WTC11 (cell line): Measurements from ENCODE around the gene LRRC2. TPM values are rescaled to one million over a fixed set of nuclear protein-coding genes. Genes with fewer than 3 reads are reported as not detected.

Experiments used
- ATAC-seq: fragments of 200-7000 bp; cut with Tn5 transposase; 2 replicates; pipeline ENCODE4 v1.10.0; 2021; ENCODE audit warnings: mild to moderate bottlenecking, moderate library complexity
- CTCF ChIA-PET: fragments of 300-600 bp; sonication (Branson Sonifier 250); formaldehyde crosslinking; loops from one replicate; lab custom pipeline; 2021; ENCODE audit warnings: antibody characterized with exemption; lab: Charles Lee
- POLR2A ChIA-PET: fragments of 350-600 bp; sonication (Branson Sonifier 250); formaldehyde crosslinking; loops from one replicate; lab custom pipeline; 2021; ENCODE audit warnings: antibody characterized with exemption; lab: Charles Lee
- DNase-seq: peaks from one replicate; pipeline ENCODE4 v3.0.0; 2021; ENCODE audit warnings: low spot score
- H3K27ac Mint-ChIP-seq: 2 replicates; pipeline ENCODE4 v1.8.0; 2021; ENCODE audit warnings: mixed read lengths
- H3K27me3 Mint-ChIP-seq: 2 replicates; pipeline ENCODE4 v1.8.0; 2021; ENCODE audit warnings: low read depth, mild to moderate bottlenecking, moderate library complexity, mixed read lengths
- H3K36me3 Mint-ChIP-seq: 2 replicates; pipeline ENCODE4 v1.8.0; 2021; ENCODE audit warnings: mixed read lengths
- H3K4me1 Mint-ChIP-seq: 2 replicates; pipeline ENCODE4 v1.8.0; 2022; ENCODE audit warnings: mixed read lengths
- H3K4me3 Mint-ChIP-seq: 2 replicates; pipeline ENCODE4 v1.8.0; 2021; ENCODE audit warnings: mild to moderate bottlenecking, moderate library complexity, mixed read lengths
- H3K9me3 Mint-ChIP-seq: 2 replicates; pipeline ENCODE4 v1.8.0; 2021; ENCODE audit warnings: mixed read lengths
- ATF1 ChIP-seq: sonication (generic); formaldehyde crosslinking; IDR thresholded peaks from 2 replicates; pipeline ENCODE4 v1.8.1; 2023; ENCODE audit warnings: mild to moderate bottlenecking, moderate library complexity, missing genetic modification reagents
- CBFB ChIP-seq: sonication (generic); formaldehyde crosslinking; IDR thresholded peaks from 2 replicates; pipeline ENCODE4 v1.8.1; 2022; ENCODE audit warnings: mild to moderate bottlenecking, low read depth, missing genetic modification reagents
- CREB1 ChIP-seq: sonication (generic); formaldehyde crosslinking; IDR thresholded peaks from 2 replicates; pipeline ENCODE4 v1.8.0; 2023; ENCODE audit warnings: mild to moderate bottlenecking, missing genetic modification reagents
- ESRRA ChIP-seq: sonication (generic); formaldehyde crosslinking; IDR thresholded peaks from 2 replicates; pipeline ENCODE4 v1.8.1; 2022; ENCODE audit warnings: mild to moderate bottlenecking, missing genetic modification reagents, borderline replicate concordance
- ETV6 ChIP-seq: sonication (generic); formaldehyde crosslinking; IDR thresholded peaks from 2 replicates; pipeline ENCODE4 v1.8.1; 2022; ENCODE audit warnings: mild to moderate bottlenecking, missing genetic modification reagents
- FOXP1 ChIP-seq: sonication (generic); formaldehyde crosslinking; IDR thresholded peaks from 2 replicates; pipeline ENCODE4 v1.8.0; 2022; ENCODE audit warnings: missing genetic modification reagents, mild to moderate bottlenecking, moderate library complexity, borderline replicate concordance
- GABPB1 ChIP-seq: sonication (generic); formaldehyde crosslinking; IDR thresholded peaks from 2 replicates; pipeline ENCODE4 v1.8.1; 2023; ENCODE audit warnings: mild to moderate bottlenecking, missing genetic modification reagents
- NFE2L1 ChIP-seq: sonication (generic); formaldehyde crosslinking; IDR thresholded peaks from 2 replicates; pipeline ENCODE4 v1.8.1; 2023; ENCODE audit warnings: missing genetic modification reagents
- NFYB ChIP-seq: sonication (generic); formaldehyde crosslinking; conservative IDR thresholded peaks from 2 replicates; pipeline ENCODE4 v1.8.0; 2022; ENCODE audit warnings: low read depth, missing genetic modification reagents
- PRRX2 ChIP-seq: fragments of 250-450 bp; sonication (Bioruptor Pico); IDR thresholded peaks from 2 replicates; pipeline ENCODE4 v1.8.0; 2021; ENCODE audit warnings: mild to moderate bottlenecking
- SMAD4 ChIP-seq: sonication (generic); formaldehyde crosslinking; IDR thresholded peaks from 2 replicates; pipeline ENCODE4 v1.8.0; 2022; ENCODE audit warnings: mild to moderate bottlenecking, missing genetic modification reagents
- SP1 ChIP-seq: sonication (generic); formaldehyde crosslinking; conservative IDR thresholded peaks from 2 replicates; pipeline ENCODE4 v1.8.1; 2022; ENCODE audit warnings: missing genetic modification reagents
- TCF7 ChIP-seq: sonication (generic); formaldehyde crosslinking; IDR thresholded peaks from 2 replicates; pipeline ENCODE4 v1.8.0; 2022; ENCODE audit warnings: mild to moderate bottlenecking, low read depth, missing genetic modification reagents, moderate library complexity
- TEAD1 ChIP-seq: sonication (generic); formaldehyde crosslinking; IDR thresholded peaks from 2 replicates; pipeline ENCODE4 v1.8.0; 2022; ENCODE audit warnings: mild to moderate bottlenecking, missing genetic modification reagents
- ZNF416 ChIP-seq: fragments of 250-450 bp; sonication (Bioruptor Pico); IDR thresholded peaks from 2 replicates; pipeline ENCODE4 v1.9.0; 2021; ENCODE audit warnings: mild to moderate bottlenecking, inconsistent platforms
- total RNA-seq: library from RNA; stranded (reverse); gene quantifications from 3 replicates; pipeline ENCODE4 v1.2.3, GENCODE V29; 2021
- TF ChIP-seq, protein P1 (sequence below): sonication (generic); formaldehyde crosslinking; IDR thresholded peaks from 2 replicates; pipeline ENCODE4 v1.8.0; 2022; ENCODE audit warnings: missing genetic modification reagents
- TF ChIP-seq, protein P2 (sequence below): sonication (generic); formaldehyde crosslinking; IDR thresholded peaks from 2 replicates; pipeline ENCODE4 v1.8.0; 2023; ENCODE audit warnings: mild to moderate bottlenecking, missing genetic modification reagents
- TF ChIP-seq, protein P3 (sequence below): sonication (generic); formaldehyde crosslinking; IDR thresholded peaks from 2 replicates; pipeline ENCODE4 v1.8.0; 2022; ENCODE audit warnings: mild to moderate bottlenecking, missing genetic modification reagents
- TF ChIP-seq, protein P4 (sequence below): sonication (generic); formaldehyde crosslinking; IDR thresholded peaks from 2 replicates; pipeline ENCODE4 v1.8.1; 2023; ENCODE audit warnings: mild to moderate bottlenecking, missing genetic modification reagents, moderate library complexity
- TF ChIP-seq, protein P5 (sequence below): sonication (generic); formaldehyde crosslinking; IDR thresholded peaks from 2 replicates; pipeline ENCODE4 v1.8.1; 2022; ENCODE audit warnings: missing genetic modification reagents, borderline replicate concordance
- TF ChIP-seq, protein P6 (sequence below): fragments of 250-450 bp; sonication (Bioruptor Pico); IDR thresholded peaks from 2 replicates; pipeline ENCODE4 v1.9.0; 2021; ENCODE audit warnings: moderate library complexity, mild to moderate bottlenecking, inconsistent platforms, borderline replicate concordance
- TF ChIP-seq, protein P7 (sequence below): fragments of 250-450 bp; sonication (Bioruptor Pico); IDR thresholded peaks from 2 replicates; pipeline ENCODE4 v1.8.0; 2021; ENCODE audit warnings: mild to moderate bottlenecking

The LRRC2 gene
- total RNA-seq, 1 experiment from 2014 or later, result 4.9 TPM

DNA sequence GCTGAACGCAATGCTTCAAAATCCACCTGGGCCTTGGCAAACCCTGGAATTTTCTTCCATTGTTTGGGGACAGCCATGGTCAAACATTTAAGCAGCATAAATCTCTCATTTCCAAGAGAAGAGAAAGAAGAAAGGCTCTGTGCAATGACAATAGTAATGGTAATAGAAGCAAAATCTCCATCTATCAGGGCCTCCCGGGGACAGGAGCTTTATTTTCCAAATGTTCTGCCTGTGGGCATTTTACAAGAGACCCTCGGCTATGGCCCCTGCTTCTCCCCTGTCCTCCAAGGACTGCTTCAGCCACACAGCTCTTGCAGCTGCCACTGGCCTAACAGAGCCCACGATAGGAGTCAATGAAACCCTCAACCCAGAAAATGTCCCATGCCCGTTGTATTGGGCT lies 33.5 kb upstream of the LRRC2 start (continued):
- TF ChIP-seq, protein P1, sequence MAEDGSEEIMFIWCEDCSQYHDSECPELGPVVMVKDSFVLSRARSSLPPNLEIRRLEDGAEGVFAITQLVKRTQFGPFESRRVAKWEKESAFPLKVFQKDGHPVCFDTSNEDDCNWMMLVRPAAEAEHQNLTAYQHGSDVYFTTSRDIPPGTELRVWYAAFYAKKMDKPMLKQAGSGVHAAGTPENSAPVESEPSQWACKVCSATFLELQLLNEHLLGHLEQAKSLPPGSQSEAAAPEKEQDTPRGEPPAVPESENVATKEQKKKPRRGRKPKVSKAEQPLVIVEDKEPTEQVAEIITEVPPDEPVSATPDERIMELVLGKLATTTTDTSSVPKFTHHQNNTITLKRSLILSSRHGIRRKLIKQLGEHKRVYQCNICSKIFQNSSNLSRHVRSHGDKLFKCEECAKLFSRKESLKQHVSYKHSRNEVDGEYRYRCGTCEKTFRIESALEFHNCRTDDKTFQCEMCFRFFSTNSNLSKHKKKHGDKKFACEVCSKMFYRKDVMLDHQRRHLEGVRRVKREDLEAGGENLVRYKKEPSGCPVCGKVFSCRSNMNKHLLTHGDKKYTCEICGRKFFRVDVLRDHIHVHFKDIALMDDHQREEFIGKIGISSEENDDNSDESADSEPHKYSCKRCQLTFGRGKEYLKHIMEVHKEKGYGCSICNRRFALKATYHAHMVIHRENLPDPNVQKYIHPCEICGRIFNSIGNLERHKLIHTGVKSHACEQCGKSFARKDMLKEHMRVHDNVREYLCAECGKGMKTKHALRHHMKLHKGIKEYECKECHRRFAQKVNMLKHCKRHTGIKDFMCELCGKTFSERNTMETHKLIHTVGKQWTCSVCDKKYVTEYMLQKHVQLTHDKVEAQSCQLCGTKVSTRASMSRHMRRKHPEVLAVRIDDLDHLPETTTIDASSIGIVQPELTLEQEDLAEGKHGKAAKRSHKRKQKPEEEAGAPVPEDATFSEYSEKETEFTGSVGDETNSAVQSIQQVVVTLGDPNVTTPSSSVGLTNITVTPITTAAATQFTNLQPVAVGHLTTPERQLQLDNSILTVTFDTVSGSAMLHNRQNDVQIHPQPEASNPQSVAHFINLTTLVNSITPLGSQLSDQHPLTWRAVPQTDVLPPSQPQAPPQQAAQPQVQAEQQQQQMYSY (CRISPR knock-in tag), result peak; percentile 68
- TF ChIP-seq ESRRA, result no peak

DNA sequence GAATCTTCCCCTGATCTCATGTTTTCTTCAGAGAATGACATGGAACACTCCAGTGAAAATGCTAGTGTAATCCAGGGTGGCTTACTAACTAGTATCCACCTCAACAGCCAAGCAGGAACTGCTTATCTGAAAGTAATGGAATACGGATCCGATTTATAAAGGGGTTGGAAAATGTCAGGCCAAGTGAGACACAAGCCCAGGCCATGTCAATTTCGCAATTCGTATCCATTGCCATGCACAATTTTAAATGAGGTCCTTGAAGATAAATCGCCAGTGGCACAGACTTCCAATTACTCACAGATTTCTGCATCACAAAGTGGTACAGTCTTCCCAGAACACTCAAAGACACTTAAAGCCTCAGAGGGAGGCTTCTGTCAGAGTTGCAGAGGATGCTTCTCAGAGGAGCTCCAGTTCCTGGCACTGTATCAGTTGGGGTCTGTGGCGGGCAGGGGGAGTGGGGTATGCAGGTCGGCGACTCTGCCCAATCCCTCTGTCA lies 29.8 kb upstream of the LRRC2 start:
- Mint-ChIP-seq H3K4me1 (peaks cover 44% of the 10 kb centered on the region), H3K9me3 (peaks cover 33% of the 10 kb centered on the region)
- POLR2A ChIA-PET, result no interaction called here
- TF ChIP-seq, protein P2, sequence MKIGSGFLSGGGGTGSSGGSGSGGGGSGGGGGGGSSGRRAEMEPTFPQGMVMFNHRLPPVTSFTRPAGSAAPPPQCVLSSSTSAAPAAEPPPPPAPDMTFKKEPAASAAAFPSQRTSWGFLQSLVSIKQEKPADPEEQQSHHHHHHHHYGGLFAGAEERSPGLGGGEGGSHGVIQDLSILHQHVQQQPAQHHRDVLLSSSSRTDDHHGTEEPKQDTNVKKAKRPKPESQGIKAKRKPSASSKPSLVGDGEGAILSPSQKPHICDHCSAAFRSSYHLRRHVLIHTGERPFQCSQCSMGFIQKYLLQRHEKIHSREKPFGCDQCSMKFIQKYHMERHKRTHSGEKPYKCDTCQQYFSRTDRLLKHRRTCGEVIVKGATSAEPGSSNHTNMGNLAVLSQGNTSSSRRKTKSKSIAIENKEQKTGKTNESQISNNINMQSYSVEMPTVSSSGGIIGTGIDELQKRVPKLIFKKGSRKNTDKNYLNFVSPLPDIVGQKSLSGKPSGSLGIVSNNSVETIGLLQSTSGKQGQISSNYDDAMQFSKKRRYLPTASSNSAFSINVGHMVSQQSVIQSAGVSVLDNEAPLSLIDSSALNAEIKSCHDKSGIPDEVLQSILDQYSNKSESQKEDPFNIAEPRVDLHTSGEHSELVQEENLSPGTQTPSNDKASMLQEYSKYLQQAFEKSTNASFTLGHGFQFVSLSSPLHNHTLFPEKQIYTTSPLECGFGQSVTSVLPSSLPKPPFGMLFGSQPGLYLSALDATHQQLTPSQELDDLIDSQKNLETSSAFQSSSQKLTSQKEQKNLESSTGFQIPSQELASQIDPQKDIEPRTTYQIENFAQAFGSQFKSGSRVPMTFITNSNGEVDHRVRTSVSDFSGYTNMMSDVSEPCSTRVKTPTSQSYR (CRISPR knock-in tag), result no peak
- no peak for TF ChIP-seq GABPB1 (CRISPR knock-in tag)
- TF ChIP-seq, protein P3, sequence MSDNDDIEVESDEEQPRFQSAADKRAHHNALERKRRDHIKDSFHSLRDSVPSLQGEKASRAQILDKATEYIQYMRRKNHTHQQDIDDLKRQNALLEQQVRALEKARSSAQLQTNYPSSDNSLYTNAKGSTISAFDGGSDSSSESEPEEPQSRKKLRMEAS (CRISPR knock-in tag), result no peak
- no peak for TF ChIP-seq CBFB (CRISPR knock-in tag)
- no peak for TF ChIP-seq TCF7
- no peak for TF ChIP-seq NFE2L1
- TF ChIP-seq, protein P4, sequence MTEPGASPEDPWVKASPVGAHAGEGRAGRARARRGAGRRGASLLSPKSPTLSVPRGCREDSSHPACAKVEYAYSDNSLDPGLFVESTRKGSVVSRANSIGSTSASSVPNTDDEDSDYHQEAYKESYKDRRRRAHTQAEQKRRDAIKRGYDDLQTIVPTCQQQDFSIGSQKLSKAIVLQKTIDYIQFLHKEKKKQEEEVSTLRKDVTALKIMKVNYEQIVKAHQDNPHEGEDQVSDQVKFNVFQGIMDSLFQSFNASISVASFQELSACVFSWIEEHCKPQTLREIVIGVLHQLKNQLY, result no peak
- TF ChIP-seq SP1, result no peak
- TF ChIP-seq ETV6 (CRISPR knock-in tag), result no peak
- TF ChIP-seq ZNF416, result no peak
- TF ChIP-seq, protein P5, sequence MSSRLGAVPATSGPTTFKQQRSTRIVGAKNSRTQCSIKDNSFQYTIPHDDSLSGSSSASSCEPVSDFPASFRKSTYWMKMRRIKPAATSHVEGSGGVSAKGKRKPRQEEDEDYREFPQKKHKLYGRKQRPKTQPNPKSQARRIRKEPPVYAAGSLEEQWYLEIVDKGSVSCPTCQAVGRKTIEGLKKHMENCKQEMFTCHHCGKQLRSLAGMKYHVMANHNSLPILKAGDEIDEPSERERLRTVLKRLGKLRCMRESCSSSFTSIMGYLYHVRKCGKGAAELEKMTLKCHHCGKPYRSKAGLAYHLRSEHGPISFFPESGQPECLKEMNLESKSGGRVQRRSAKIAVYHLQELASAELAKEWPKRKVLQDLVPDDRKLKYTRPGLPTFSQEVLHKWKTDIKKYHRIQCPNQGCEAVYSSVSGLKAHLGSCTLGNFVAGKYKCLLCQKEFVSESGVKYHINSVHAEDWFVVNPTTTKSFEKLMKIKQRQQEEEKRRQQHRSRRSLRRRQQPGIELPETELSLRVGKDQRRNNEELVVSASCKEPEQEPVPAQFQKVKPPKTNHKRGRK, result no peak
- TF ChIP-seq, protein P6, sequence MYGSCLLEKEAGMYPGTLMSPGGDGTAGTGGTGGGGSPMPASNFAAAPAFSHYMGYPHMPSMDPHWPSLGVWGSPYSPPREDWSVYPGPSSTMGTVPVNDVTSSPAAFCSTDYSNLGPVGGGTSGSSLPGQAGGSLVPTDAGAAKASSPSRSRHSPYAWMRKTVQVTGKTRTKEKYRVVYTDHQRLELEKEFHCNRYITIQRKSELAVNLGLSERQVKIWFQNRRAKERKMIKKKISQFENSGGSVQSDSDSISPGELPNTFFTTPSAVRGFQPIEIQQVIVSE (CRISPR knock-in tag), result no peak
- TF ChIP-seq TEAD1 (CRISPR knock-in tag), result no peak
- TF ChIP-seq, protein P7, sequence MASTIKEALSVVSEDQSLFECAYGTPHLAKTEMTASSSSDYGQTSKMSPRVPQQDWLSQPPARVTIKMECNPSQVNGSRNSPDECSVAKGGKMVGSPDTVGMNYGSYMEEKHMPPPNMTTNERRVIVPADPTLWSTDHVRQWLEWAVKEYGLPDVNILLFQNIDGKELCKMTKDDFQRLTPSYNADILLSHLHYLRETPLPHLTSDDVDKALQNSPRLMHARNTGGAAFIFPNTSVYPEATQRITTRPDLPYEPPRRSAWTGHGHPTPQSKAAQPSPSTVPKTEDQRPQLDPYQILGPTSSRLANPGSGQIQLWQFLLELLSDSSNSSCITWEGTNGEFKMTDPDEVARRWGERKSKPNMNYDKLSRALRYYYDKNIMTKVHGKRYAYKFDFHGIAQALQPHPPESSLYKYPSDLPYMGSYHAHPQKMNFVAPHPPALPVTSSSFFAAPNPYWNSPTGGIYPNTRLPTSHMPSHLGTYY (CRISPR knock-in tag), result no peak
- TF ChIP-seq FOXP1 (CRISPR knock-in tag), result no peak
- no peak for TF ChIP-seq PRRX2 (CRISPR knock-in tag)
- no peak for TF ChIP-seq ATF1
- no peak for TF ChIP-seq SMAD4 (CRISPR knock-in tag)
- TF ChIP-seq NFYB, result no peak
- TF ChIP-seq CREB1, result no peak
- TF ChIP-seq, all 79 proteins: peak for 0
- Mint-ChIP-seq H3K27me3 (peaks cover 14% of the 10 kb centered on the region), H3K36me3 (peaks cover 28% of the 10 kb centered on the region), H3K4me3 (no peak overlapping the region), H3K27ac (no peak overlapping the region; the same call in 1 of the 2 replicates)
- ATAC-seq (no peak), DNase-seq (no peak)
- CTCF ChIA-PET, result interaction anchor here (1.0 kb wide), 1 partner anchor 13 kb away, joined by 5 read pairs; no protein-coding TSS in a partner anchor
